GM12891 (cell line): ENCODE data around the gene GLDN.

Experiments
- POLR2A ChIP-seq: IDR thresholded peaks from 2 replicates; pipeline ENCODE4 v1.6.1; 2011; ENCODE audit warnings: low read depth, low read length, control low read depth
- POLR2AphosphoS5 ChIP-seq: IDR thresholded peaks from 2 replicates; pipeline ENCODE4 v1.6.1; 2011; ENCODE audit warnings: low read depth, low read length, control low read depth
- POU2F2 ChIP-seq: IDR thresholded peaks from 2 replicates; pipeline ENCODE4 v1.6.1; 2011; ENCODE audit warnings: low read depth, mild to moderate bottlenecking, control low read depth, low read length, moderate library complexity
- SPI1 ChIP-seq: IDR thresholded peaks from 2 replicates; pipeline ENCODE4 v1.6.1; 2011; ENCODE audit warnings: low read depth, low read length, control low read depth
- TAF1 ChIP-seq: IDR thresholded peaks from 2 replicates; pipeline ENCODE4 v1.6.1; 2011; ENCODE audit warnings: low read depth, low read length, control low read depth

DNA sequence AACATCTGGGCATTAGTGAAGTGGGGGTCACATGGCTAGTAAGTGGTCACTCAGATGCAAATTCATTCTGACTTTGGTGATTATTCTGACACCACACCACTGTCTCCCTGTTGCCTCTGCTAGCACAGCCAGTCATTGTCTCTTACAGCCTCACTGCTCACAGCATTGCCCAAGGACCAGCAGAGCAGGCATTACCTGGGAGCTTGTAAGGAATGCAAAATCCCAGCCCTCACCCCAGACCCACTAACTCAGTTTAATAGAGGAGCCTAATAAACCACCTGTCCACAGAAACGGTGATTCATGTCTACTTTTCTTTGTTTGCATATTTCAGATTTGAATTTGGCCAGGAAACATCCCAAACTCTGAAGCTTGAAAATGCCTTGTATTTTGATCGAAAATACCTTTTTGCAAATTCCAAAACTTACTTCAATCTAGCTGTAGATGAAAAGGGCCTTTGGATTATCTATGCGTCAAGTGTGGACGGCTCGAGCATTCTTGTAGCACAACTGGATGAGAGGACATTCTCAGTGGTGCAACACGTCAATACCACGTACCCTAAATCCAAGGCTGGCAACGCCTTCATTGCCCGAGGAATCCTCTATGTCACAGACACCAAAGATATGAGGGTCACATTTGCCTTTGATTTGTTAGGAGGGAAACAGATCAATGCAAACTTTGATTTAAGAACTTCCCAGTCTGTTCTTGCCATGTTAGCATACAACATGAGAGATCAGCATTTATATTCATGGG is 62.7 kb downstream of the GLDN start:
- TF ChIP-seq POLR2A = no peak
- TF ChIP-seq POLR2AphosphoS5 = no peak
- no peak for TF ChIP-seq SPI1
- no peak for TF ChIP-seq TAF1
- no peak for TF ChIP-seq POU2F2
